AG04449 (cell line): ENCODE data around the gene ARNT2.

ENCODE experiments used
- CTCF ChIA-PET: fragments of 350-600 bp; formaldehyde crosslinking; extraction: SDS; loops from one replicate; lab custom pipeline; 2021; ENCODE audit warnings: antibody characterized with exemption; lab: Yijun Ruan, JAX
- POLR2A ChIA-PET: fragments of 400-600, 350-600 bp; formaldehyde crosslinking; extraction: SDS; loops from one replicate; lab custom pipeline; 2020; ENCODE audit warnings: antibody characterized with exemption, inconsistent platforms; lab: Yijun Ruan, JAX
- DNase-seq: peaks from one replicate; pipeline ENCODE4 v3.0.0-alpha.2; 2010; ENCODE audit warnings: low read depth, low spot score
- H3K4me3 ChIP-seq: 2 replicates; pipeline ENCODE4 v1.5.1; 2011; ENCODE audit warnings: low read depth, mild to moderate bottlenecking, control low read depth, low read length
- TF ChIP-seq, protein P1 (sequence below): IDR thresholded peaks from one replicate; pipeline ENCODE4 v1.5.1; 2011; ENCODE audit warnings: mild to moderate bottlenecking, moderate library complexity, low read length, control low read depth, inconsistent platforms; ENCODE audit not compliant: insufficient read depth; ENCODE audit errors: missing control alignments

The ARNT2 gene

DNA sequence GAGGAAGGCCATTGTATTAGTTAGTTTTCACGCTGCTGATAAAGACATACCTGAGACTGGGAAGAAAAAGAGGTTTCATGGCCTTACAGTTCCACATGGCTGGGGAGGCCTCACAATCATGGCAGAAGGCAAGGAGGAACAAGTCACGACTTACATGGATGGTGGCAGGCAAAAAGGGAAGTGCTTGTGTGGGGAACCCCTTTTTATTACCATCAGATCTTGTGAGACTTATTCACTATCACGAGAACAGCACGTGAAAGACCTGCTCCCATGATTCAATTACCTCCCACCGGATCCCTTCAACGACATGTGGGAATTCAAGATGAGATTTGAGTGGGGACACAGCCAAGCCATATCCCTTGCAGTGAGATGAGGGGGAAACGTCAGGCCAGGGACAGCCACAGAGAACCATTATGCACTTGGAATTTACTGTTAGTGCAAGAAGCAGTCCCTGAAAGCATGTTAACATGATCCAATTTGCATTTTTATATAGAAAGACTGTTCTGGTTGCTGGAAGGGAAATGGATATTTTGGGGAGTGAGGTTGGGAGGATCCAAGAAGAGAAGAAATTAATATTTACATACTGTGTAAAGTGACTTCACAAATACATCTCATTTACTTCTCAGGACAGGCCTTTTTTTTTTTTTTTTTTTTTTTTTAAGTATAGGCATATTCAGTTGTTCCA, 87.1 kb downstream of the ARNT2 start:
- TF ChIP-seq, protein P1, sequence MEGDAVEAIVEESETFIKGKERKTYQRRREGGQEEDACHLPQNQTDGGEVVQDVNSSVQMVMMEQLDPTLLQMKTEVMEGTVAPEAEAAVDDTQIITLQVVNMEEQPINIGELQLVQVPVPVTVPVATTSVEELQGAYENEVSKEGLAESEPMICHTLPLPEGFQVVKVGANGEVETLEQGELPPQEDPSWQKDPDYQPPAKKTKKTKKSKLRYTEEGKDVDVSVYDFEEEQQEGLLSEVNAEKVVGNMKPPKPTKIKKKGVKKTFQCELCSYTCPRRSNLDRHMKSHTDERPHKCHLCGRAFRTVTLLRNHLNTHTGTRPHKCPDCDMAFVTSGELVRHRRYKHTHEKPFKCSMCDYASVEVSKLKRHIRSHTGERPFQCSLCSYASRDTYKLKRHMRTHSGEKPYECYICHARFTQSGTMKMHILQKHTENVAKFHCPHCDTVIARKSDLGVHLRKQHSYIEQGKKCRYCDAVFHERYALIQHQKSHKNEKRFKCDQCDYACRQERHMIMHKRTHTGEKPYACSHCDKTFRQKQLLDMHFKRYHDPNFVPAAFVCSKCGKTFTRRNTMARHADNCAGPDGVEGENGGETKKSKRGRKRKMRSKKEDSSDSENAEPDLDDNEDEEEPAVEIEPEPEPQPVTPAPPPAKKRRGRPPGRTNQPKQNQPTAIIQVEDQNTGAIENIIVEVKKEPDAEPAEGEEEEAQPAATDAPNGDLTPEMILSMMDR = no peak
- DNase-seq = no peak
- H3K4me3 ChIP-seq = no peak overlapping the region
- ChIA-PET CTCF (interaction anchor here (1.4 to 3.0 kb wide), 4 partner anchors 11 to 288 kb away, joined by 4 to 14 read pairs (median 8); partner anchors contain the start of gene CEMIP), POLR2A (interaction anchor here (1.1 to 1.2 kb wide), 2 partner anchors 10 to 23 kb away, joined by 3 to 7 read pairs; no protein-coding TSS in a partner anchor)

DNA sequence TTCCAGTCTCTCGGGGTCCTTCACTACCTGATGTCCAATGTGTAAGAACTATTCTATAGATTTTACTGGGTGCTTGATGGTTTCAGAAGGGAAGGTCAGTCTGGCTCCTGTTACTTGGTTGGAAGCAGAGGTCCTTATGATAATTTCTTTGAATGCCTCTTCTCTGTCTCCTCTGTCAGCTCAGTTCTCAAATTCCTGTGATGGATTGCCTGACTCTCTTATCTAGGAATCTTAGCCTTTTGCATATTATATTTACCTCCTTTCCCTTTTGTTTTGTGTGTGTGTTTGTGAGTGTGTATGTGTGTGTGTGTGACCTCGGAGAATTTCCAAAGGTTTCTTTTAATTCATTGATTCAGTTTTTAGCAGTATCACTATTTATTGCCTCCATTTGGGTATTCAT, 88.2 kb downstream of the ARNT2 start:
- TF ChIP-seq, protein P1 = no peak
- ChIA-PET POLR2A (no interaction called here), CTCF (interaction anchor here (1.7 to 3.0 kb wide), 3 partner anchors 9 to 285 kb away, joined by 3 to 14 read pairs (median 8); no protein-coding TSS in a partner anchor)
- DNase-seq = no peak
- H3K4me3 ChIP-seq = no peak overlapping the region

DNA sequence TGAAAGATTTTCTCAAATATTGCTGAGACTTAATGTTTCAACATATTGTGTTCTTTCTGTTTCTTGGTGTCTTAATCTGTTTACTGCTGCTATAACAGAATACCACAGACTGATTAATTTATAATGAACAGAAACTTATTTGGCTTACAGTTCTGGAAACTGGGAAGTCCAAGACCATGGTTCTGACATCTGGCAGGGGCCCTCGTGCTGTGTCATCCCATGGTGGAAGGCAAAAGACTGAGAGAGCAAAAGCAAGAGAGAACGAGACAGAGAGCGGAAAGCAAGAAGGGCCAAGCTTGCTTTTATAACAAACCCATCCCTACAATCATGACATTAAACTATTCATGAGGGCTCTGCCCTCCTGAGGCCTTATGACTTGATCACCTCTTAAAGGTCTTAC, 88.7 kb downstream of the ARNT2 start:
- ChIA-PET CTCF (interaction anchor here (1.7 to 3.0 kb wide), 3 partner anchors 8 to 284 kb away, joined by 3 to 14 read pairs (median 8); no protein-coding TSS in a partner anchor), POLR2A (interaction anchor here (0.6 kb wide), 1 partner anchor 56 kb away, joined by 3 read pairs; no protein-coding TSS in a partner anchor)
- no peak for DNase-seq
- no peak overlapping the region for H3K4me3 ChIP-seq
- TF ChIP-seq, protein P1 = no peak

DNA sequence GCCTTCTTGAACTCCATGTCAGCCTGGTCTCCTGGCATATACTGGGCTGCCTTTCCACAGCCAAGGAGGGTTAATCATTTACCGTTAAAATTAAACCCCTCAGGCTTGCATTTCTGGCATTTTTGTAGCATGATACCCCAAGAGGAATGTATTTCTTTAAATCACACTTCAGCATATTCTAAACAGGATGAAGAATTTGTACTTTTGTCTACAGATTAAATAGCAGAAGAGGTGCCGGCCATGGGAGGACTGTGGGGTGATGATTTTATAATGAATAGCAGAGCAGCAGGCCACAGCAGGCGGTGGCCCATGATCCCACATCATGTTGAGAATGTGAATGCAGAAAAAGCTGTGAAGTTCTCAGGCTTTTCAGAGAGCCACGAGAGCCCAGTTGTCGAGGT, 90.2 kb downstream of the ARNT2 start:
- CTCF ChIA-PET = interaction anchor here (2.1 to 3.0 kb wide), 2 partner anchors 38 to 283 kb away, joined by 8 to 14 read pairs; no protein-coding TSS in a partner anchor
- DNase-seq = no peak
- TF ChIP-seq, protein P1 = no peak
- POLR2A ChIA-PET = no interaction called here
- H3K4me3 ChIP-seq = no peak overlapping the region

DNA sequence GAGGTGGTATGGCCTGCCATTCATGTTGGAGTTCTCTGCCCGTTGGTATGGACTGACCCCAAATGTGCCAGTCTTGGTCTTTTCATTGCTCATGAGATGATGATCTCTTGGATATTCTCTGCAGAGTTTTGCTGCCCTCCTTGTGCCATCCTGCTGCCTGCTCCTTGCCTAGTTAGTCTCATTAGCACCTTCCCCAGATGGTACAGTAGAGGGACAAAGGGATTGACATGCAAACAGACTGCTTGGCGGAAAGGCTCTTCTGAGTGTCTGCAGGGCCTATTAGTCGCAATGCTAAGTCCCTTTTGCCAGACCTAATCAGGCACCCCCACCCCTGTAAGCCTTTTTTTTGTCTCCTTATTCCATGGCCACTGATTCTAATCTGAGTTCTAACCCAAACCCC, 90.6 kb downstream of the ARNT2 start:
- CTCF ChIA-PET = interaction anchor here (2.4 kb wide), 1 partner anchor 19 kb away, joined by 13 read pairs; no protein-coding TSS in a partner anchor
- TF ChIP-seq, protein P1 = no peak
- POLR2A ChIA-PET = no interaction called here
- no peak overlapping the region for H3K4me3 ChIP-seq
- DNase-seq = no peak

DNA sequence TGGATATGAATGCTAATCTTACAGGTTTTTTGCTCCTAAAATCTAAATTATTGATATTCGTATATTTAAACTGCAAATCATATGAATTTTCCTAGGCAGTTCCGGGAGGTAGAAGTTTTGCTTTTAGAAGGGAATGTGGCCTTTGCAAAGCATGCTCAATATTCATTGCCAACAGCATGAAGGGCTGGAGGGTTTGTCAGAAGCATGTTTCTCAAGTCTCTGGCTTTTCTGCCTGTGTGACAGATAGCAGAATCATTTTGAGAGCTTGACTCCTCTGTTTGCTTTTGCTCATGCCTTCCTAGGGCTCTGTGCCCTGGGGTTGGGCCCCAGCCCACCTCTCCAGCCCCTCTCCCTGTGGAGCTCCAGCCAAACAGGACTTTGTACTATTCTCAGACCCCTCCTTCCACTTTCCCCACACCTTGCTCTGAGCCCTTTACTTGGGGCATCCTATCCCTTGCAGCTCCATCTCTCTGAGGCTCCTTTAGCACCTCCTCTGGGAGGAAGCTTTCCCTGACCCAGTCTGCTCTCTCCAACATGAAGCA, 91.3 kb downstream of the ARNT2 start:
- TF ChIP-seq, protein P1 = no peak
- H3K4me3 ChIP-seq = no peak overlapping the region
- CTCF ChIA-PET = interaction anchor here (0.8 to 2.4 kb wide), 5 partner anchors 7 to 72 kb away, joined by 3 to 13 read pairs (median 6); no protein-coding TSS in a partner anchor
- DNase-seq = no peak
- POLR2A ChIA-PET = interaction anchor here (1.3 to 1.5 kb wide), 3 partner anchors 11 to 283 kb away, joined by 3 to 10 read pairs (median 8); partner anchors contain the start of gene CEMIP
